Activated effector memory CD4-positive, alpha-beta T cell treated with anti-CD3 and anti-CD28 coated beads, Interleukin-2, amount 50 U/mL, for 16 hours (primary cell): ENCODE measurements around the gene MBTD1.
"Not testable (repeated sequence)": the region's sequence is repeated elsewhere in the genome, so short reads cannot be mapped to it uniquely, and the experiment has no call there.

ENCODE experiments used
- DNase-seq: peaks from one replicate; pipeline ENCODE4 v3.0.0-alpha.2; 2020

Gene MBTD1

GRCh38 chr17:51185763-51186332 is 74.0 kb downstream of the MBTD1 start:
- DNase-seq, result no peak

- no peak for DNase-seq
These were observed 75.7 kb downstream of the MBTD1 start for GRCh38 chr17:51184124-51184523.

- no peak for DNase-seq
These were observed 79.4 kb downstream of the MBTD1 start for GRCh38 chr17:51180486-51180885.

- not testable (repeated sequence) for DNase-seq
These were observed 87.8 kb downstream of the MBTD1 start for GRCh38 chr17:51172030-51172429.

- no peak for DNase-seq
These were observed 89.1 kb downstream of the MBTD1 start for GRCh38 chr17:51170736-51171135.

- no peak for DNase-seq
These were observed 90.5 kb downstream of the MBTD1 start for GRCh38 chr17:51169340-51169739.

- DNase-seq, result peak; percentile 89
These were observed 92.6 kb downstream of the MBTD1 start for GRCh38 chr17:51166987-51167931.

- peak; percentile 88 for DNase-seq
These were observed 93.5 kb downstream of the MBTD1 start, which contains the start of gene NME2 for GRCh38 chr17:51166198-51166986. Gene NME2, plus strand, starts transcription at chr17:51166411. Its CDS starts 420 bp downstream, at chr17:51166831.

GRCh38 chr17:51165680-51166197 is 94.1 kb downstream of the MBTD1 start:
- DNase-seq, result no peak

- no peak for DNase-seq
These were observed 94.8 kb downstream of the MBTD1 start for GRCh38 chr17:51164911-51165679.

GRCh38 chr17:51161541-51161940 is 98.3 kb downstream of the MBTD1 start:
- DNase-seq, result no peak

- DNase-seq, result no peak
These were observed 100.2 kb downstream of the MBTD1 start for GRCh38 chr17:51159604-51160003.

GRCh38 chr17:51155416-51155815 is 104.4 kb downstream of the MBTD1 start:
- no peak for DNase-seq

GRCh38 chr17:51154176-51154575 is 105.7 kb downstream of the MBTD1 start:
- DNase-seq, result no peak

GRCh38 chr17:51153210-51154072 is 106.4 kb downstream of the MBTD1 start, which contains the start of gene NME1:
Gene NME1, plus strand, starts transcription at chr17:51153559. Its CDS starts 2,096 bp downstream, at chr17:51155655.
- DNase-seq, result peak; percentile 99

- DNase-seq, result no peak
These were observed 107.1 kb downstream of the MBTD1 start for GRCh38 chr17:51152766-51153209.

- no peak for DNase-seq
These were observed 108.9 kb downstream of the MBTD1 start for GRCh38 chr17:51150932-51151331.

- DNase-seq, result no peak
These were observed 110.7 kb downstream of the MBTD1 start for GRCh38 chr17:51149163-51149562.

- DNase-seq, result no peak
These were observed 112.2 kb downstream of the MBTD1 start for GRCh38 chr17:51147650-51148049.

- DNase-seq, result no peak
These were observed 115.4 kb downstream of the MBTD1 start for GRCh38 chr17:51144266-51145022.
